Subcutaneous adipose tissue (tissue), 4 donors: Measurements from ENCODE around the gene C6orf141. TPM values are rescaled to one million over a fixed set of nuclear protein-coding genes. Genes with fewer than 3 reads are reported as not detected.

ENCODE experiments used
- total RNA-seq, 4 donors: library from RNA; depleted of rRNA; stranded (reverse); fragments of >200 nt; gene quantifications; one replicate each; pipeline ENCODE4 v1.1.0, GENCODE V29; 2016
- TF ChIP-seq, protein P1 (sequence below): fragments of 450-650 bp; IDR thresholded peaks from one replicate; pipeline ENCODE4 v1.5.1; 2016; ENCODE audit warnings: low read depth, mild to moderate bottlenecking, control low read depth, antibody characterized with exemption, moderate library complexity

Gene C6orf141
- total RNA-seq, 4 donors from 2014 or later, result 1.9 to 14.7 (median 5.7) TPM

DNA sequence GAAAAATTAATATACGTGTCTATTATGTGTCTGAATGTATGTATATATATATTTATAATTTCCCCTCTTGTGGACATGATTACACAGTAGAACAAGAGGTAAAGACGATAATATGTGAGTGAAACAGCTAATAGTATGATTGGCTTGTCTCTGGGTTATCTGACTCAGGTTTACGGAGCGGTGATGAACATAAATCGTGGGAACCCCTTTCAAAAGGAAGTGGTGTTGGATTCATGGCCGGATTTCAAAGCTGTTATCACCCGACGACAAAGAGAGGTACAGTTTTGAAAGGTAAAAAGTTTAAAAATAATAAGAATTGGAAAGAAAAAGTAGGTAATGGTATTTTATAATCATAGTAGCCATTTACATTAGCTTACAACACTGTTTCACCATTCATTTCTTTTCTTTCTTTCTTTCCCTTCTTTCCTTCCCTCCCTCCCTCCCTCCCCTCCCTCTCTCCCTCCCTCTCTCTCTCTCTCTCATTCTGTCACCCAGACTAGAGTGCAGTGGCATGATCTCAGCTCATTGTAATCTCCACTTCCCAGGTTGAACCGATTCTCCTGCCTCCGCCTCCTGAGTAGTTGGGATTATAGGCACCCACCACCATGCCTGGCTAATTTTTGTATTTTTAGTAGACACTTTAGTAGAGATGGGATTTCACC is 34.9 kb upstream of the C6orf141 start:
- TF ChIP-seq, protein P1, sequence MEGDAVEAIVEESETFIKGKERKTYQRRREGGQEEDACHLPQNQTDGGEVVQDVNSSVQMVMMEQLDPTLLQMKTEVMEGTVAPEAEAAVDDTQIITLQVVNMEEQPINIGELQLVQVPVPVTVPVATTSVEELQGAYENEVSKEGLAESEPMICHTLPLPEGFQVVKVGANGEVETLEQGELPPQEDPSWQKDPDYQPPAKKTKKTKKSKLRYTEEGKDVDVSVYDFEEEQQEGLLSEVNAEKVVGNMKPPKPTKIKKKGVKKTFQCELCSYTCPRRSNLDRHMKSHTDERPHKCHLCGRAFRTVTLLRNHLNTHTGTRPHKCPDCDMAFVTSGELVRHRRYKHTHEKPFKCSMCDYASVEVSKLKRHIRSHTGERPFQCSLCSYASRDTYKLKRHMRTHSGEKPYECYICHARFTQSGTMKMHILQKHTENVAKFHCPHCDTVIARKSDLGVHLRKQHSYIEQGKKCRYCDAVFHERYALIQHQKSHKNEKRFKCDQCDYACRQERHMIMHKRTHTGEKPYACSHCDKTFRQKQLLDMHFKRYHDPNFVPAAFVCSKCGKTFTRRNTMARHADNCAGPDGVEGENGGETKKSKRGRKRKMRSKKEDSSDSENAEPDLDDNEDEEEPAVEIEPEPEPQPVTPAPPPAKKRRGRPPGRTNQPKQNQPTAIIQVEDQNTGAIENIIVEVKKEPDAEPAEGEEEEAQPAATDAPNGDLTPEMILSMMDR, result no peak

DNA sequence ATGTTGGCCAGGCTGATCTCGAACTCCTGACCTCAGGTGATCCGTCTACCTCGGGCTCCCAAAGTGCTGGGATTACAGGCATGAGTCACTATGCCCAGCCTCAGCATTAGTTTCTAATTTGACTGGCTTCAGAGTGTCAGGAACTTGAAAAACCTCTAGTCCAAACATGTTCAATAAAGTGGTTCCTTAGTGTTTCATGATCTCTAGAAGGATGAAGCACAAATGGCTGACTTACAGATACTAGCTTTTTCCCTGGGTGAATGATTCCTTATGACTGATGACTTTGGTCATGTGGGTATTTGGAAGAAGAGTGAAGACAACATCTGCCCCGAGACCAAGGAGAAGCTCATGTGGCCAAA is 34.3 kb upstream of the C6orf141 start:
- TF ChIP-seq, protein P1, result no peak

DNA sequence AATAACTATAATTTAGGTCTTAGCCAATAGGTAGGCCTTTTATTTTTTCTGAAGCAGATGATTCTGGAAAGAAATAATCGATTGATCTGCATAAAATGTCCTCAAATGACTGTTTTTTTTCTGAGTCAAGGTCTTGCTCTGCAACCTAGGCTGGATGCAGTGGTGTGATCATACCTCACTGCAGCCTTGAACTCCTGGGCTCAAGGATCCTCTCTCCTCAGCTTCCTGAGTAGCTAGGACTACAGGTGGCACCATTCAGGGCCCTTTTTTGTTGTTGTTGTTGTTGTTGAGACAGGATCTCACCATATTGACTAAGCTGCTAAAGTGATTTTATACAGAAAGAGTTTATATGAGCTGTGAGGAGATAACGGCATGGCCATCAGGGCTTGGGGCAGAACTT is 32.5 kb upstream of the C6orf141 start:
- TF ChIP-seq, protein P1, result no peak

DNA sequence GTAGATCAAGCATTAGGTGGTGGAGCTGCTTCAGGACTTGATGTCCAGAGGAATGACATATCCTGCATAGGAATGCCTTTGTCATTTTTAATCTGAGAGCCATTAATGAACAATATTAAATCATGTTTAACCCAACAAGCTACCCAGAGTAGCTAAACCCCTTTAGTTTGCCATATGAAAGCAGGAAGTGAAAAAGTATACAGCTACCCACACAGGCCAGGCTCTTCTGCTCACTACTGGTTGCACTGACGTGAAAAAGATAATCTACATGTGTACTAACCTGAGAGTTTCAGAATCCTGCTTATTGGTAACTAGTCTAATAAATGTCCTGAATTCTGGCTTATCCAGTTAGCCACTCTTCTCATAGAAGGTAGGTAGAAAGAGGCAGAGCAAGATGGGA is 30.8 kb upstream of the C6orf141 start:
- TF ChIP-seq, protein P1, result no peak

DNA sequence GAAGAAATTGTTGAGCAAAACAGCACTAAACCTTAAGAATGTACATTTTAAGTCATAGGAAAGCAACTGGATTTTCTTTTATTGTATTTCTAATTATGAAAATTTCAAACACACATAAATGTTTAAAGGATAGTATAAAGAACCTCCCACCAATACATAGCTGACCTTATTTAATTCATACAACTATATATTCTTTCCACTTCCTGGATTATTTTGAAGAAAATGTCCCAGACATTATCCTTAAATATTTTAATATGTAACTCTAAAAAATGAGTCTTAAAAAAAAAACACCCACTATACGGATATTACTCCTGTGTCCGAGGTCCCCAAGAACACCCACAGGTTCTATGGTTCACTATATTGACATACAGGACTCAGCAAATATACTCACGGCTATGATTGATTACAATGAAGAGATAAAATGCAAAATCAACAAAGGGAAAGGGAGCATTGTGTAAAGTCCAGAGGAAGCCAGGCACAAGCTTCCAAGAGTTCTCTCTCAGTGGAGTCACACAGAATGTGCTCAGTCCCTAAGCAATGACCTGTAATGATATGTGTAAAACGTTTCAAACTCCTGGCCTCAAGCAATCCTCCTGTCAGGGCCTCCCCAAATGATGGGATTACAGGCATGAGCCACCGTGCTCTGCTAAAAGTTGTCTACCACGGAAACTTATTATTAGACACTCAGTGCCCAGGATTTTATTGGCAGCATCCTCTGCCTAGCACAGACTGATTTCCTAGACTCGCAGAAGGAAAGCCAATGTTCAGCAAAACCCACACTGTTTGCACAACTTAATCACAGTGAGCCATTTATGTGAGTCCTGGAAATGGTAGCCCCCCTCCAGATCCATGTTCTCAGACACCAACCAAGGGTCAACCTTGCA is 27.5 kb upstream of the C6orf141 start:
- TF ChIP-seq, protein P1, result no peak

DNA sequence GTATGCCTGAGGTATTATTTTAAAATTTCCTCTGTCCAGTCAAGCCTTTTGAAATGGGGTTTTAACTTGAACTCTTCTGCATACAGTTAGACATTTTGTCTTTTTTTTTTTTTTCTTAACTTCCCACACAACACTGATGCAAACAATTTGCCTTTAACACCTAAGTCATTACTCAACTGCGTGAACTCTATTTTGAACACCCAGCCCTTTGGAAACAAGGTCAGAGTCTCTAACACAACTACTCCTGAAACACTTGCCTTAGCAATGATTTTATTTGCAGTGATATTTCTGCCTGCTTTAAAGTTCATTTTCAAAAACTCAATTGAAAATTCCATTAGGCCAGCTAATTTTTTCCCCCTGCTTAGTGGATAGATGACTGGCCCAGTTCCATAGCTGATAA is 26.6 kb upstream of the C6orf141 start:
- TF ChIP-seq, protein P1, result no peak

DNA sequence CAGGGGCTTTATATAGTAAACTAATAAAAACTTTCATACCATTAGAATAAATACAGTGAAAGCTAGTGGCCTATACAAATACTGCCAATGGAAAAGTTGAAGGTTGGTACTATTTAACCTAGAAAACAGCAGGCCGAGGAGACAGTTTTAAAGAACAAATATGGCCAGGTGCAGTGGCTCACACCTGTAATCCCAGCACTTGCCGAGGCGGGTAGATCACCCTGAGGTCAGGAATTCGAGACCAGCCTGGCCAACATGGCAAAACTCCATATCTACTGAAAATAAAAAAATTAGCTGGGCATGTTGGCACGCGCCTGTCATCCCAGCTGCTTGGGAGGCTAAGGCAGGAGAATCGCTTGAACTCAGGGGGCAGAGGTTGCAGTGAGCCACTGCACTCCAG is 25.9 kb upstream of the C6orf141 start:
- TF ChIP-seq, protein P1, result no peak
